ENCODE results near the gene CEP41.

The CEP41 gene

DNA sequence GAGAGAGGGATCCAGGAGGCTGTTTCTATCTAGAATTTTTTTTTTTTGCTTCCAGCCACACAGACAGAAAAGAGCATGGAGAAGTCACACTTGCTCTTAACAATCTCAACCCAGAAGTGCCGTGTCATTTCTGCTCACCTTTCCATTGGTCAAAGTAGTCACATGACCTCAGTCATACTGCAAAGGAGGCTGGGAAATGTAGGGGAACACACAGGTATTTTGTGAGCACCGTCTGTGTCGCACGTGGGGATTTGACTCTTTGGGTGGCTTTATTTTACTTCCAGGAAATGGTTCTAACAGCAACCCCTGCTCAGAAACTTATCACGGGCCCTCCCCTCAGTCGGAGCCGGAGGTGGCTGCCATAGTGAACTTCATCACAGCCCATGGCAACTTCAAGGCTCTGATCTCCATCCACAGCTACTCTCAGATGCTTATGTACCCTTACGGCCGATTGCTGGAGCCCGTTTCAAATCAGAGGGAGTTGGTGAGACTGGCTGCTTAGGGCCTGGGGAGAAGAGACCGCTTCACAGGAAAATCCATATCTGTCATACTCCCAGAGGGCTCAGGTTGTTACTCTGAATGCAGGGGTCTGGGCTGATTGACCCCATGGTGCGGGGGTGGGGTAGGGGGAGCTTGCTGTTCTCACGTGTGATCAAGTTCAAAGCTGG, 73.6 kb downstream of the CEP41 start:
- TF ChIP-seq, protein P1, sequence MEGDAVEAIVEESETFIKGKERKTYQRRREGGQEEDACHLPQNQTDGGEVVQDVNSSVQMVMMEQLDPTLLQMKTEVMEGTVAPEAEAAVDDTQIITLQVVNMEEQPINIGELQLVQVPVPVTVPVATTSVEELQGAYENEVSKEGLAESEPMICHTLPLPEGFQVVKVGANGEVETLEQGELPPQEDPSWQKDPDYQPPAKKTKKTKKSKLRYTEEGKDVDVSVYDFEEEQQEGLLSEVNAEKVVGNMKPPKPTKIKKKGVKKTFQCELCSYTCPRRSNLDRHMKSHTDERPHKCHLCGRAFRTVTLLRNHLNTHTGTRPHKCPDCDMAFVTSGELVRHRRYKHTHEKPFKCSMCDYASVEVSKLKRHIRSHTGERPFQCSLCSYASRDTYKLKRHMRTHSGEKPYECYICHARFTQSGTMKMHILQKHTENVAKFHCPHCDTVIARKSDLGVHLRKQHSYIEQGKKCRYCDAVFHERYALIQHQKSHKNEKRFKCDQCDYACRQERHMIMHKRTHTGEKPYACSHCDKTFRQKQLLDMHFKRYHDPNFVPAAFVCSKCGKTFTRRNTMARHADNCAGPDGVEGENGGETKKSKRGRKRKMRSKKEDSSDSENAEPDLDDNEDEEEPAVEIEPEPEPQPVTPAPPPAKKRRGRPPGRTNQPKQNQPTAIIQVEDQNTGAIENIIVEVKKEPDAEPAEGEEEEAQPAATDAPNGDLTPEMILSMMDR (IDR thresholded peaks at IDR 0.05; ENCODE audit: control insufficient read depth, extremely low read depth, insufficient read depth) = no peak
- no peak overlapping the region for H3K4me3 ChIP-seq (ENCODE audit: low read depth, low read length)
- no peak for DNase-seq (ENCODE audit: low read depth)

DNA sequence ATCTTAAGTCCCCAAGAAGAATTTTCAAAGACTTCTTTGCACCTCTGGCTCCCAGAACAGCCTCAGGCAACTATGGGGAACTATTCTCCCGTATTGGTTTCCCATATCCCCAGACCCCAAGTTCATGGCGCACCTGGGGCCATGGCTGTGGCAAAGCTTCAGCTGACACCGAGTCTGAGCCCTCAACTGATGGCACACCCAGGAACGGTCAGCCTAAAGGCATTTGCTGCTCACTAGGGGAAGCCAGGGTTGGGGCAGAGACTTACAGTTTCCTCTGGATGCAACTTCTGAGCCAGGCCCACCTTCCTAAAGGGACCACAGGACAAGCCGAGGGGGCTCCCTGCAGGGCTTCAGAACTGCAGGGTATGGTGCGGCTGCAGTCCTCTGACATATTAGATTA, 74.3 kb downstream of the CEP41 start:
- TF ChIP-seq, protein P1 (IDR thresholded peaks at IDR 0.05; ENCODE audit: control insufficient read depth, extremely low read depth, insufficient read depth) = no peak
- H3K4me3 ChIP-seq (ENCODE audit: low read depth, low read length) = no peak overlapping the region
- no peak for DNase-seq (ENCODE audit: low read depth)

DNA sequence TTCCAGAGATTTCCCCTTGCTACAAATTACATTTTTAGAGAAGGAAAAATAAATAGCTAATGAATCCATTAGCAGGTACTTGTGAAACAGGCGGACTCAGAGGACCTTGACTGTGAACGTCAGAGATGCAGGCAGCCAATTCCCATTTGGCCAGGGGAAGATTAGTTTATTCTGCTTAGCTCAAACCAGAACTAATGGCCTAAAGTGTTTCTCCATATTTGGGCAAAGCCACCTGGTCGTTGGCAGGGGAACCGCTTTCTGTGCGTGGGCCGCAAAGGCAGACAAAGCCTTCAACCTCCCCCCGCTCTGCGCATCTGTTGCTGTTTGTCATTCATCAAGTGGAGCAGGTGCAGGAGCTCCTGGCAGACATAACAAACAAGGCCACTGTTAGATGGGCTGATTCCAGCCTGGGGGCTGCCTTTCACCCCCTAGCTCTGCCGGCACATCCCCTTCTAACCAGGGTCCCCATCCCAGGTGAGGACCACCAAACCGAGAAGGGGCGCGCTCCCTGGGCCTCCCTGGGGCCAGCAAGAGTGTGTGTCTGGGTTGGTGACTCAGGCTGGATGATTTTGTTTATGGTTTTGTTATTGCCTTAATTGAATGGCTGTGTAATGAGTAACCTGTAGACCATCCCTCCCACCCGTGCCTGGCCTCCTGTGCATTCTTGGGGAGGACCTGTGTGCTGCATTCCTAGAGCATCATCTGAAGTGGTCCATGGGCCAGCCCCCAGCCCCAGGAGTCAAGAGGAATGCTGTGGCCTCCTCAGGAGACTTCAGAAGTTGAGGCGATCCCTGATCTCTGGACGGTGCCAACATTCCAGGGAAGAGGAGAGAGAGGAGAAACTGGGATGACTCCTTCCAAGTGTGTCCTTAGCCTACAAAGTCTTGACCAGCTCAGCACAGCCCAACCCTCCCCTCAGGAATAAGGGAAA, 75.0 kb downstream of the CEP41 start:
- no peak for DNase-seq (ENCODE audit: low read depth)
- TF ChIP-seq, protein P1 (IDR thresholded peaks at IDR 0.05; ENCODE audit: control insufficient read depth, extremely low read depth, insufficient read depth) = no peak

DNA sequence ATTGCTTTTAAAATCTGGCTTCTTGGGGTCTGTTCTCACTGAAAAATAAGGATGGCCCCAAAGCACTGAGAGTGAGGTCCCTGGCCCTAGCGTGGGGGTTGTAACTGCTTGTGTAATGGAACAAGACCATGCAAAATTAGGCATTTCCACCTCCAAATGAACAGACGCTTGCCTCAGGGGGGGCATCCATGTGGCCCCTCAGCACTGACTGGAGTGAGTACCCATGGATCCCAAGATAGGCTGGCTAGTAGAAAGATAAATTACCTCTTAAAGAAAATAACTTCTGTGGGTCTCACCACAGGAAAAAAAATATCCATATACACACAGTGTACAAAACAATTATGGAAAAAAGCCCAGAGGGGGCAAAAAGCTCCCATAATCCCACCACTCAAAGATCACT, 75.7 kb downstream of the CEP41 start:
- TF ChIP-seq, protein P1 (IDR thresholded peaks at IDR 0.05; ENCODE audit: control insufficient read depth, extremely low read depth, insufficient read depth) = no peak
- DNase-seq (ENCODE audit: low read depth) = no peak
- no peak overlapping the region for H3K4me3 ChIP-seq (ENCODE audit: low read depth, low read length)

More for the DNA sequence above, 75.0 kb downstream of the CEP41 start:
- H3K4me3 ChIP-seq (ENCODE audit: low read depth, low read length) = no peak overlapping the region

DNA sequence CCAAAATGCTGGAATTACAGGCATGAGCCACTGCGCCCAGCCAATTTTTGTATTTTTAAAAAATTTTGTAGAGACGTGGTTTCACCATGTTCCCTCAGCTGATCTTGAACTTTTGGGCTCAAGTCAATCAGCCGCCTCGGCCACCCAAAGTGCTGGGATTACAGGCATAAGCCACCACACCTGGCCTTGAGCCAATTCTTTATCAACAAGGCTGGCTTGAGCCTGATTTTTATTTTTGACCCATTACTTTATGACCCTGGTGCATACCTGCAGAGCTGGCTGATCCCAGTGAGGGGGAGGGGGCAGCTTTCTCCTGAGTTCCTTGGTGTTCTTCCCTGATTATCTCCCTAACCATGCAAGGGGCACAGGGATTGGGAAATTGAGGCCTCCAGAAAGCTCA, 76.4 kb downstream of the CEP41 start:
- TF ChIP-seq, protein P1 (IDR thresholded peaks at IDR 0.05; ENCODE audit: control insufficient read depth, extremely low read depth, insufficient read depth) = no peak
- H3K4me3 ChIP-seq (ENCODE audit: low read depth, low read length) = no peak overlapping the region
- DNase-seq (ENCODE audit: low read depth) = no peak

DNA sequence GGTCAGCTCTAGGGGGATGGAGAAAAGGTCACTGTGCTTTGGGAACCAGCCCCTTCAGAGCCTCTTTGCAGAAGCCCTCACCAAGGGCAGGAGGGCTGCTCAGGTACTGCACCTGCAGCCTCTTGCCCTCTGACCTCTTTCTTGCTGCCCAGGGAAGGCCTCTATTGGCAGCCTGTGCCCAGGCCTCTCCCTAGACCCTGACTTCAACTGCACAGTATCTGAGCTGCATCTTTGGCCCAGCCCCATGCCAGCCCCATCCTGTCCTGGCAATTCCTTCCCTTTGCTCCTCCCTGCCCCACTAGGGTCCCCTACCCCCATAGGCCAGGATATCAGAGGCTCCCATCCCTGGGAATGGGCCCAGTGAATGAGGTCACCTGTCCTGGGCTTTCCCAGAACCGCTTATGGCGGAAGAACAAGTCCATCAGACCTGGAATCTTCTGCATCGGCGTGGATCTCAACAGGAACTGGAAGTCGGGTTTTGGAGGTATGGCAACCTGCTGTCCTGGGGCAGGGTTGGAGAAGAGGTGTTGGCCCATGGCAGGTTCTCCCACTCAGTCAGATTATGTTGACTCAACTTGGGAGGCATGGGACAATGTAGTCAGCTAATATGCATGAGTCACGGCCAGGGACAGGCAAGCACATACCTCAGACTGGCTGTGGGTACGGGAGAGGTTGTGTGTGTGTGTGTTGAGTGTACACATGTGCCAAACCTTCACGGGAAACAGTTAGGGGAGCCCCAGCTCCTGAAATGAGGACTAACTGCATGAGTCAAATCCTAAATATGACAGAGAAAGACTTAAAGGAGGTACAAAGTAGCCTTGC, 77.6 kb downstream of the CEP41 start:
- no peak for DNase-seq (ENCODE audit: low read depth)
- H3K4me3 ChIP-seq (ENCODE audit: low read depth, low read length) = no peak overlapping the region
- TF ChIP-seq, protein P1 (IDR thresholded peaks at IDR 0.05; ENCODE audit: control insufficient read depth, extremely low read depth, insufficient read depth) = no peak
